ENCODE data around the gene ALX4.

ALX4 gene

DNA sequence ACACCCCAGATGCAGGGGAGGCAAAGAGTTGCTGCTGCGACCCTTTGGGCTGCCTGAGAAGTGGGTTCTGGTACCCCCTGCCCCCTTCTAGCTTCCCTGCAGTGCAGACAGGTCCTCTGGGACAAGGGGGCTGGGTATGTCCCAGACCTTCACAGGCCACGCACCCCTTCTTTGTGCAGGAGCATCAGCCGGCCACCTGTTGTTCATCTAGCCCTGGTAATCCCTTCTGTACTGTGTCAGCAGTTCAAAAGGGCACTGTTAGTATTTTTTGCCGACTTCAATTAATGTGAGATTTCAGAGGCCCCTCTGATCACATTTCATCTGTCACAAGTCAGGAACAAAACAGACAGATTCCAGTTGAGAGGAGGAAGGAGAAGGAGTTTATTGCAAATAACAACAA lies 49.9 kb downstream of the ALX4 start:
- TF ChIP-seq, protein P1, sequence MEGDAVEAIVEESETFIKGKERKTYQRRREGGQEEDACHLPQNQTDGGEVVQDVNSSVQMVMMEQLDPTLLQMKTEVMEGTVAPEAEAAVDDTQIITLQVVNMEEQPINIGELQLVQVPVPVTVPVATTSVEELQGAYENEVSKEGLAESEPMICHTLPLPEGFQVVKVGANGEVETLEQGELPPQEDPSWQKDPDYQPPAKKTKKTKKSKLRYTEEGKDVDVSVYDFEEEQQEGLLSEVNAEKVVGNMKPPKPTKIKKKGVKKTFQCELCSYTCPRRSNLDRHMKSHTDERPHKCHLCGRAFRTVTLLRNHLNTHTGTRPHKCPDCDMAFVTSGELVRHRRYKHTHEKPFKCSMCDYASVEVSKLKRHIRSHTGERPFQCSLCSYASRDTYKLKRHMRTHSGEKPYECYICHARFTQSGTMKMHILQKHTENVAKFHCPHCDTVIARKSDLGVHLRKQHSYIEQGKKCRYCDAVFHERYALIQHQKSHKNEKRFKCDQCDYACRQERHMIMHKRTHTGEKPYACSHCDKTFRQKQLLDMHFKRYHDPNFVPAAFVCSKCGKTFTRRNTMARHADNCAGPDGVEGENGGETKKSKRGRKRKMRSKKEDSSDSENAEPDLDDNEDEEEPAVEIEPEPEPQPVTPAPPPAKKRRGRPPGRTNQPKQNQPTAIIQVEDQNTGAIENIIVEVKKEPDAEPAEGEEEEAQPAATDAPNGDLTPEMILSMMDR (IDR thresholded peaks at IDR 0.05; ENCODE audit: borderline replicate concordance, insufficient read depth, low read depth, low read length): no peak
- H3K4me3 ChIP-seq (ENCODE audit: low read depth, low read length): no peak overlapping the region

DNA sequence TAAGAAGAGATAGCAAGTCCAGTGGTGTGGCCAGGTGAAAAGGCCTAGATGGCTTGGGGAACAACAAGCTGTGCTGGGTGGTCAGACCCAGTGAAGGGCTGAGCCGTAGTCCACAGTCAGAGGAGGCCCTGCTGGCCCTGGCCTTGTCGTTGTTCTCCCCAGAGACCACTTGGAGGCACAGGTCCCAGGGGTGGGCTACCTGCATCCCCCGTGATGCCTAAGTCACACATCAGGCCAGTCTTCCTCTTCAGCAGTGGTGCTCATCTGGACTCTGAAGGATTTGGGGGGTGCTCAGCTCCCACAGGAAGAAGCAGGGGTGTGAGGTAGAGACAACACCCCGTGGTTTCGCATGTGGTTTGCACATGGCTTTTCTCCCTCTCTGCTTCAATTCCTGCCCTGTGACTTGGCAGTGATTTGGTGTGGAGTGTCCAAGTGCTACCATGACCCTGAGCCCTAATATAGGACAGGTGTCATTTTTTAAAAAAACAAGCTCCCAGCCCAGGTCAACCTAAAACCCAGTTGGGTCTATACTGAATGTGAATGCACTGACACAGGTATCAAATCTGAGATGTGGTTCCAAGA lies 51.0 kb downstream of the ALX4 start:
- H3K4me3 ChIP-seq (ENCODE audit: low read depth, low read length): no peak overlapping the region
- TF ChIP-seq, protein P1 (IDR thresholded peaks at IDR 0.05; ENCODE audit: borderline replicate concordance, insufficient read depth, low read depth, low read length): no peak

DNA sequence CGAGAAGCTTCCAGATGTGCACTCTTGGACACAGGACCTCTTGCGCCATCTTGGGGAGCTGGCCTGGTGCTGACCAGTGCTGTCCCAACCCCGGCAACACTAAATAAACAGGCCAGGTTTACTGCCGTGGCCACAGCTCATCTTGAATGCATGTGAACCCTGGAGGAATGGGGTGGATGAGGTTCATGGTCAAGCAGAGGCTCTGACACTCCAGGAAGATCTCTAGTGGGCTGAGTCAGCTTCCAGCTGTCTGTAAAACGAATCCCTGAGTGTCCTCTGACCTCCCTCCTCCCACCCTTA lies 51.8 kb downstream of the ALX4 start:
- TF ChIP-seq, protein P1 (IDR thresholded peaks at IDR 0.05; ENCODE audit: borderline replicate concordance, insufficient read depth, low read depth, low read length): no peak
- no peak overlapping the region for H3K4me3 ChIP-seq (ENCODE audit: low read depth, low read length)

DNA sequence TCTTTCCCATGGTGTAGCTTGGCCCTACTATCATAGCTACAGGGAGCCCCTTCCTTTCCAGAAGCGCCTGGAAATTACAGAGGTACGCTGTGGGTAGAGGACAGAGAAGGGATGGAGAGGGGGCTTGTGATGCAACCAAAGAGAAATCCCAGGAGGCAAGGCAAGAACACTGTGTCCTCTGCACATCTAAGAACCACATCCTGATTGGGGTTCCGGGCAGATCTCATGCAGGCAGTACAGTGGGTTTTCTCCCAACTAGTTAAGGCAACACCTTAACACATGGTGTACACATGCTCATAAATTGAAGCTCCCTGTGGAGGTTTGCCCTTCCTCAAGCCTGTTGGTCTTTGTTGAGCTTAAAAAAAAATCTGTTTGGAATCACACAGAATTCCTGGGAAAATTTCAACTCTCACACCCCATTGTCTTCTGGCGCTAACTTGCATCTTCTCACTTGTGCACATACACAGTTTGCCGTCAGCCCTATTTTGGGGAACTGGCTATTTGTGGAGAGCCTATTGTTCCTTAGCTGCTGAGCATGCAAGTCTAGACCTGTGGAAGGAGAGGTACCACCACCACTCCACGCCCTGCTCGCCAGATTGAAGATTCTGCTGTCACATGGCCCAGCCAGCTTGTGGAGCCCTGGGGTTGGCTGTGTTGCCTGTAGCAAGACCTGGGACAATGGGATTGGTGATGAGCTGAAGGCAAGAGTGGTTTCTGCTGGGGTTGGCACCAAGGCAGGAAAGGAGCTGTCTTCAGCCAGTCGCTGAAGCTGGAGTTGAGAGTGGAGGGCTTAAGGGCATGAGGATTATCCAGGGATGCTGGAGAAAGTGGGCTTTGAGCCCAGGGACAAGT lies 52.4 kb downstream of the ALX4 start:
- TF ChIP-seq, protein P1 (IDR thresholded peaks at IDR 0.05; ENCODE audit: borderline replicate concordance, insufficient read depth, low read depth, low read length): no peak
- no peak overlapping the region for H3K4me3 ChIP-seq (ENCODE audit: low read depth, low read length)

DNA sequence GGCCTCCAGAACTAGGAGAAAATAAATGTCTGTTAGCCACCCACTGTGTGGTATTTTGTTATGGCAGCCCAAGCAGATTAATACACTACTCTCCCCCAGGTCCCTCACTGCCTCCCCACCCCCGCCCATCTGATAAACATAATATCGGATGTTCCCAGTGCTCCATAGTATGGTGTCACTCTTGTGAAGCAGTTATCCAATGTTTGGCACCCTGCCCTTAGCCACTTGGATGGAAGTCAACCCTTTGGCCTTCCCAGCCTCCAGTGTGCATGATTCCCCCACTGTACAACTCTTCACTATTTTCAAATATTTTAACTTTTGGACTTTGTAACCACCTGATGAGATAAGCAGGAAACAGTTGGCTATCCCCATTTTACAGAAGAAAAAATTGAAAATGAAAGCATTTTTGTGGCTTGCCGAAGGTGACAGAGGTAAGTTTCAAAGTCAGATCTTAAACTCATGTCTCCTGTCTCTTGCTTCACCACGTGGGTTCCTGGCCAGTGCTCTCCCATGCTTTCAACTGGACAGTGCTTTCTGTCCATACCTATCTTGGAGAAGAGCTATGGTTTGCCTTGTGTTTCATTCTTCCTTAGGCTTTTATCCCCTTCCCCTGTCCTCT lies 53.2 kb downstream of the ALX4 start:
- no peak overlapping the region for H3K4me3 ChIP-seq (ENCODE audit: low read depth, low read length)
- TF ChIP-seq, protein P1 (IDR thresholded peaks at IDR 0.05; ENCODE audit: borderline replicate concordance, insufficient read depth, low read depth, low read length): no peak

DNA sequence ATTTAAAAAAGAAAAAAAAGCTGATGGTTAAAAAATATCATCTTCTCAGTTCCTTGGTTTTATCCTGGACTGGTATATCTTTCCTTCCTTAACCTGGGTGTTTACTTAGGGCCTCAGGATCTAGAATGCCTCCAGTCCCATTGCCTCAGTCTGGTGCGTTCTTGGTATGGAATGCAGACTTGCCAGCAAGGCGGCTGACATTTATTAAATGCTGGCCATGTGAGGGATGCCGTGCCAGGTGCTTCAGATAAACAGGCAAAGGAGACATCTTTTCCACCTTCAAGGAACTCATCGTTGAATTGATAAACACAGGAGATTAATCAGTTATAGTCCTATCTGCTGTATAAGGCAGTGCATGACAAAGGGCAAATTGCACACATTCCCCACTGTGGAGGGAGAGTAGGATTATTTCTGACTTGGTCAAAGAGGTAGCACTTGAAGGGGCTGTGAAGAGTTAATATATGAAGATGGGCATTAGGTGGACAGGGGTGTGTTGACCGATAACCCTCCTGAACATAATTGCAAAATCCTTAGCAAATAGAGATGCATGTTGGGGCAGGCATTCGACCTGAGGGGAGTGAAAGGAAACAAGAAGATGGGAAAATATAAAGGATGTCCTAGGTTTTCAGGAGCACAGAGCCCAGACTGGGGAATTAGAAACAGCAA lies 54.4 kb downstream of the ALX4 start:
- no peak overlapping the region for H3K4me3 ChIP-seq (ENCODE audit: low read depth, low read length)
- TF ChIP-seq, protein P1 (IDR thresholded peaks at IDR 0.05; ENCODE audit: borderline replicate concordance, insufficient read depth, low read depth, low read length): no peak
